Measurements from ENCODE around the gene CHRD. TPM values are rescaled to one million over a fixed set of nuclear protein-coding genes. Genes with fewer than 3 reads are reported as not detected.

The CHRD gene
- total RNA-seq, 6 experiments from 2014 or later, result 0.09 to 0.31 (median 0.19) TPM; not detected in 2

DNA sequence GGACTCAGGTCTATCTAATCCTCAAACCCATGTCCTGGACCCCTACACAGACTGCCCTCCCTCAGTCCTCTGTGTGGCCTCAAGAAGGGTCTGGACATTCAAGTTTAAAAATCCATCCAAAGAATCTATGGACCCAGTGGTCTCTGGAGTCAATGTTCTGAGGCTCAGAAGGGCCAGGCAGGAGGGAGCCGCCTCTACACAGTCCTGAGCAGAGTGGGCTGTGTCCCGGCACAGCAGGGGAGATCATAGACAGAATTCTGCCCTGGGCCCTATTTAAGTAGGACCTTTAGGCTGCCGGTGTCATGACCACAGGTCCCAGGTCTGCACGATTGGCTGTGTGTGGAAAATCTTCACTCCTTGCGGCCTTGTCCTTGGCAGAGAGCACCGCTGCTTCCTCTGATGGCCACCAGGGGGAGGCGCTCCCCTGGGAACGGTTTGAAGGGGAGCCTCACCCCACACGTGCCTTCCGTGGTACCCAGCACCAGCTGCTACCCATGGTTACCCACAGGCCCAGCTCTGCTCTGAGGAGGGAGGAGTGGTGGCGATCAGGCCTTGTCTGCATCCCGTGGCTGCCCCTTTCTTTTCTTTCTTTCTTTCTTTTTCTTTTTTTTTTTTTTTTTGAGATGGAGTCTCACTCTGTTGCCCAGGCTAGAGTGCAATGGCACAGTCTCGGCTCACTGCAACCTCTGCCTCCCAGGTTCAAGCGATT, 37.9 kb downstream of the CHRD start:
- Mint-ChIP-seq H3K4me1 (ENCODE audit: low read depth) (no peaks in the 10 kb centered on the region), H3K36me3 (ENCODE audit: low read depth) (no peaks in the 10 kb centered on the region), H3K4me3 (no peak overlapping the region), H3K9me3 (peaks cover 3% of the 10 kb centered on the region), H3K27ac (no peak overlapping the region), H3K27me3 (ENCODE audit: insufficient read depth) (peaks cover 11% of the 10 kb centered on the region)
- TF ChIP-seq, protein P1, sequence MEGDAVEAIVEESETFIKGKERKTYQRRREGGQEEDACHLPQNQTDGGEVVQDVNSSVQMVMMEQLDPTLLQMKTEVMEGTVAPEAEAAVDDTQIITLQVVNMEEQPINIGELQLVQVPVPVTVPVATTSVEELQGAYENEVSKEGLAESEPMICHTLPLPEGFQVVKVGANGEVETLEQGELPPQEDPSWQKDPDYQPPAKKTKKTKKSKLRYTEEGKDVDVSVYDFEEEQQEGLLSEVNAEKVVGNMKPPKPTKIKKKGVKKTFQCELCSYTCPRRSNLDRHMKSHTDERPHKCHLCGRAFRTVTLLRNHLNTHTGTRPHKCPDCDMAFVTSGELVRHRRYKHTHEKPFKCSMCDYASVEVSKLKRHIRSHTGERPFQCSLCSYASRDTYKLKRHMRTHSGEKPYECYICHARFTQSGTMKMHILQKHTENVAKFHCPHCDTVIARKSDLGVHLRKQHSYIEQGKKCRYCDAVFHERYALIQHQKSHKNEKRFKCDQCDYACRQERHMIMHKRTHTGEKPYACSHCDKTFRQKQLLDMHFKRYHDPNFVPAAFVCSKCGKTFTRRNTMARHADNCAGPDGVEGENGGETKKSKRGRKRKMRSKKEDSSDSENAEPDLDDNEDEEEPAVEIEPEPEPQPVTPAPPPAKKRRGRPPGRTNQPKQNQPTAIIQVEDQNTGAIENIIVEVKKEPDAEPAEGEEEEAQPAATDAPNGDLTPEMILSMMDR (IDR thresholded peaks at IDR 0.05), result peak; percentile 97
- peak; percentile 32 for DNase-seq

DNA sequence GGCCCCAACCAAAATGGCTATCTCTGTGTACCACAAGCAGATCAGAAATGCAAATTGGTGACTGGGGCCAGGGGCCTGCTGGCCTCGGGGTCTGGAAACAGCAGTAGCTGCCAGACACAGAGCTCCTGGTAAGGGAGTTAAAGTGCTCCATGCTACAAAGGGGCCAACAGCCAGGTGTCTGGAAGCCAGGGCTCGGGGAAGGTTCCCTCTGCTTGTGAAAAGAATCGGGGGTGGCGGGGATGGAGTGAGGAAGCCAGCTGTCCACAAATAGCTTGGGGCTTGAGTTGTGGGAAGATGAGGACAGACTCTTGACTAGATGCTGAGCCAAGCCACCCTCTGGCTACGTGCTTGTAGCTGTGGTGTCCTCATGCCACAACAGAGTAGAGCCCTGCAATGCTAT, 39.3 kb downstream of the CHRD start:
- H3K4me3 Mint-ChIP-seq, result no peak overlapping the region
- TF ChIP-seq, protein P1 (IDR thresholded peaks at IDR 0.05), result no peak

DNA sequence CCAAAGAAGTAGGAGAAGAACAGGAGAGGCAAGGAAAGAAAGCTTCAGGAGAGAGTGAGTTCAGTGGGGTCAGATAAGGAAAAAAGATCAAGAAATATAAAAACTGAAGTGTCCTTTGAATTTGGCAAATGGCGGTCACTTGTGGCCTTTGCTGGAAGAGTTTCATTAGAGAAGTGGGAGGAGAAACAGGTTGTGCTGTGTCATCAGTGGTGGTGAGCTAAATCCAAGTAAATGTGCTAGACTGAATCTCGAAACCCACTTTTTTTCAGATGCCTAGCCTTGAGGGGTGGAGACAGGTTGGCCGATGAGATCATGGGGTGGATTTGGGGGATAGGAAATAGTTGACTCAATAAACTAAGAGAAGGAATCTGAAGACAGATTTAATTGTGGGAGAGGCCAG, 43.7 kb downstream of the CHRD start:
- Mint-ChIP-seq H3K36me3 (ENCODE audit: low read depth) (no peaks in the 10 kb centered on the region), H3K9me3 (peaks cover 5% of the 10 kb centered on the region), H3K4me1 (ENCODE audit: low read depth) (0 out of 2 replicates have a peak, but pooled peaks cover 6% of the 10 kb centered on the region), H3K4me3 (no peak overlapping the region), H3K27ac (no peak overlapping the region), H3K27me3 (ENCODE audit: insufficient read depth) (peaks cover 17% of the 10 kb centered on the region)
- TF ChIP-seq, protein P1 (IDR thresholded peaks at IDR 0.05), result no peak
- DNase-seq, result no peak

More for the DNA sequence above, 39.3 kb downstream of the CHRD start:
- Mint-ChIP-seq H3K36me3 (ENCODE audit: low read depth) (no peaks in the 10 kb centered on the region), H3K27me3 (ENCODE audit: insufficient read depth) (peaks cover 9% of the 10 kb centered on the region), H3K4me1 (ENCODE audit: low read depth) (0 out of 2 replicates have a peak, but pooled peaks cover 6% of the 10 kb centered on the region), H3K9me3 (peaks cover 5% of the 10 kb centered on the region), H3K27ac (no peak overlapping the region)
- DNase-seq, result no peak

DNA sequence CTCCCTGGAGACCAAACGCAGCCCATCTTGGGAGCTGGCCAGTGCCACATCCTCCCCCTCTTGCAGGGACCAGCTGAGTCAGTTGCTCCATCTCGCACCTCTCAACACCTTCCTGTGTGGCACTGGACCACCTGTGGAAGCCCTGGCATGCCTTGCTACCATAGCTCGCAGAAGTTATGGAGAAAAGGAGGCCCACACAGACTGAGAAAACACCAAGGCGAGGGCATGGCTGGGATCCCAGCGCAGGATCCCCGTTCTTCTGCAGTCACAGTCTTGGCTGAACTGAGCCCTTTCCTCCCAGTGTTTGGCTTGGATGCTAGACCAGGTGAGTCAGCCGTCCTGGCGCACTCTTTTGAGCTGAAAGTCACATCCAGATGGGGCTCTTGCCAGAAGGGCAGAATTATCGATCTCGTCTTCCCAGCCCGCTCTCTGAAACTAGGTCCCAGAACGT, 46.9 kb downstream of the CHRD start:
- H3K4me1 Mint-ChIP-seq (ENCODE audit: low read depth), result peaks cover 11% of the 10 kb centered on the region
- no peak overlapping the region for H3K4me3 Mint-ChIP-seq
- peaks cover 18% of the 10 kb centered on the region for H3K27me3 Mint-ChIP-seq (ENCODE audit: insufficient read depth)
- H3K36me3 Mint-ChIP-seq (ENCODE audit: low read depth), result no peaks in the 10 kb centered on the region
- DNase-seq, result no peak
- TF ChIP-seq, protein P1 (IDR thresholded peaks at IDR 0.05), result no peak
- H3K27ac Mint-ChIP-seq, result no peak overlapping the region
- H3K9me3 Mint-ChIP-seq, result peaks cover 5% of the 10 kb centered on the region

DNA sequence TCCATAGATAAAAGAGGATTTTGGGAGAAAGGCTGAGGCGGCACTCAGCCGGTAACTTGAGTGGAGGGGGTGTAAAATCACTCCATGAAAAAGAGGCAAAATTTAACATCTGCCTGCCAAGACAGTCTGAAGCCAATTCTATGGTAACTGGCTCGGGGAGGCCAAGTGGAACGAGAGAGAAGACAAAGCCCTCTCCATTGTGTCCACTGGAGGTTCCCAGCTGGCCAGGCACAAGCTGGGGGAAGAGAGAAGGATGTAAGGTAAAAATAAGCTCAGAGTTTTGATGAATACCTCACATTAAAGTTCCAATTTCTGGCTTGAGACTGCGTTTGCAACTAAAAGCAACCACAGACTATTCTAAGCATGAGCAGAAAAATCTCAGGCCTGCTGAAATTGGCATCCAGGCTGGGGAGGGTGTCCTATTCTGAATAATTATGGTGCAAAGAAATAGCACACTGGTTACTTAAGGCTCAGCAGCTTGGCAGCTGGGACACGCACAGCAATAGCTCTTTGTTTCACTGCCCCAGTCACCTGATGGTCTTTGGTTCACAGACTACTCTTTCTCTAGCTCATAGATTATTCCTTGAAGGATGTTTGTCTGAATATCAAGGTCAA, 48.8 kb downstream of the CHRD start:
- Mint-ChIP-seq H3K4me1 (ENCODE audit: low read depth) (peaks cover 8% of the 10 kb centered on the region), H3K4me3 (no peak overlapping the region), H3K27ac (no peak overlapping the region), H3K36me3 (ENCODE audit: low read depth) (no peaks in the 10 kb centered on the region), H3K27me3 (ENCODE audit: insufficient read depth) (peaks cover 16% of the 10 kb centered on the region), H3K9me3 (no peaks in the 10 kb centered on the region)
- peak; percentile 27 for DNase-seq
- TF ChIP-seq, protein P1 (IDR thresholded peaks at IDR 0.05), result no peak
